WTC11 (cell line): ENCODE measurements around the gene TMEM143. TPM values are rescaled to one million over a fixed set of nuclear protein-coding genes. Genes with fewer than 3 reads are reported as not detected.

Source experiments
- ATAC-seq: fragments of 200-7000 bp; cut with Tn5 transposase; 2 replicates; pipeline ENCODE4 v1.10.0; 2021; ENCODE audit warnings: mild to moderate bottlenecking, moderate library complexity
- CTCF ChIA-PET: fragments of 300-600 bp; sonication (Branson Sonifier 250); formaldehyde crosslinking; loops from one replicate; lab custom pipeline; 2021; ENCODE audit warnings: antibody characterized with exemption; lab: Charles Lee
- POLR2A ChIA-PET: fragments of 350-600 bp; sonication (Branson Sonifier 250); formaldehyde crosslinking; loops from one replicate; lab custom pipeline; 2021; ENCODE audit warnings: antibody characterized with exemption; lab: Charles Lee
- DNase-seq: peaks from one replicate; pipeline ENCODE4 v3.0.0; 2021; ENCODE audit warnings: low spot score
- H3K27ac Mint-ChIP-seq: 2 replicates; pipeline ENCODE4 v1.8.0; 2021; ENCODE audit warnings: mixed read lengths
- H3K27me3 Mint-ChIP-seq: 2 replicates; pipeline ENCODE4 v1.8.0; 2021; ENCODE audit warnings: low read depth, mild to moderate bottlenecking, moderate library complexity, mixed read lengths
- H3K36me3 Mint-ChIP-seq: 2 replicates; pipeline ENCODE4 v1.8.0; 2021; ENCODE audit warnings: mixed read lengths
- H3K4me1 Mint-ChIP-seq: 2 replicates; pipeline ENCODE4 v1.8.0; 2022; ENCODE audit warnings: mixed read lengths
- H3K4me3 Mint-ChIP-seq: 2 replicates; pipeline ENCODE4 v1.8.0; 2021; ENCODE audit warnings: mild to moderate bottlenecking, moderate library complexity, mixed read lengths
- H3K9me3 Mint-ChIP-seq: 2 replicates; pipeline ENCODE4 v1.8.0; 2021; ENCODE audit warnings: mixed read lengths
- ARID4B ChIP-seq: sonication (generic); formaldehyde crosslinking; IDR thresholded peaks from 2 replicates; pipeline ENCODE4 v1.8.0; 2023; ENCODE audit warnings: missing genetic modification reagents, mild to moderate bottlenecking, borderline replicate concordance
- CDX4 ChIP-seq: fragments of 250-450 bp; sonication (Bioruptor Pico); IDR thresholded peaks from 2 replicates; pipeline ENCODE4 v1.9.0; 2021; ENCODE audit warnings: moderate library complexity, mild to moderate bottlenecking, inconsistent platforms, borderline replicate concordance
- CTCF ChIP-seq: fragments of 200-600 bp; IDR thresholded peaks from 2 replicates; pipeline ENCODE4 v1.8.0; 2022; ENCODE audit warnings: antibody characterized with exemption
- GABPB1 ChIP-seq: sonication (generic); formaldehyde crosslinking; IDR thresholded peaks from 2 replicates; pipeline ENCODE4 v1.8.1; 2023; ENCODE audit warnings: mild to moderate bottlenecking, missing genetic modification reagents
- GTF2I ChIP-seq: fragments of 250-450 bp; sonication (Bioruptor Pico); conservative IDR thresholded peaks from 2 replicates; pipeline ENCODE4 v1.4.0; 2021; ENCODE audit warnings: mild to moderate bottlenecking
- HMGXB4 ChIP-seq: sonication (generic); formaldehyde crosslinking; IDR thresholded peaks from 2 replicates; pipeline ENCODE4 v1.8.1; 2023; ENCODE audit warnings: mild to moderate bottlenecking, moderate library complexity, missing genetic modification reagents
- IRF1 ChIP-seq: sonication (generic); formaldehyde crosslinking; IDR thresholded peaks from 2 replicates; pipeline ENCODE4 v1.8.0; 2023; ENCODE audit warnings: missing genetic modification reagents
- MAX ChIP-seq: sonication (generic); formaldehyde crosslinking; IDR thresholded peaks from 2 replicates; pipeline ENCODE4 v1.8.0; 2022; ENCODE audit warnings: mild to moderate bottlenecking, missing genetic modification reagents
- NFATC4 ChIP-seq: fragments of 250-450 bp; sonication (Bioruptor Pico); IDR thresholded peaks from 2 replicates; pipeline ENCODE4 v1.9.0; 2021; ENCODE audit warnings: mild to moderate bottlenecking
- OVOL2 ChIP-seq: fragments of 250-450 bp; sonication (Bioruptor Pico); IDR thresholded peaks from 2 replicates; pipeline ENCODE4 v1.9.0; 2021; ENCODE audit warnings: mild to moderate bottlenecking, borderline replicate concordance
- PRRX2 ChIP-seq: fragments of 250-450 bp; sonication (Bioruptor Pico); IDR thresholded peaks from 2 replicates; pipeline ENCODE4 v1.8.0; 2021; ENCODE audit warnings: mild to moderate bottlenecking
- ZMAT4 ChIP-seq: fragments of 250-450 bp; sonication (Bioruptor Pico); IDR thresholded peaks from 2 replicates; pipeline ENCODE4 v1.9.0; 2021; ENCODE audit warnings: mild to moderate bottlenecking
- ZNF219 ChIP-seq: sonication (generic); formaldehyde crosslinking; IDR thresholded peaks from 2 replicates; pipeline ENCODE4 v1.8.0; 2023; ENCODE audit warnings: missing genetic modification reagents, mild to moderate bottlenecking, borderline replicate concordance
- ZNF317 ChIP-seq: sonication (generic); formaldehyde crosslinking; IDR thresholded peaks from 2 replicates; pipeline ENCODE4 v1.8.1; 2023; ENCODE audit warnings: low read depth, mild to moderate bottlenecking, moderate library complexity, missing genetic modification reagents, borderline replicate concordance
- ZNF396 ChIP-seq: fragments of 250-450 bp; sonication (Bioruptor Pico); IDR thresholded peaks from 2 replicates; pipeline ENCODE4 v1.8.0; 2021; ENCODE audit warnings: mild to moderate bottlenecking, moderate library complexity, borderline replicate concordance
- ZNF423 ChIP-seq: fragments of 250-450 bp; sonication (Bioruptor Pico); IDR thresholded peaks from 2 replicates; pipeline ENCODE4 v2.1.2; 2022; ENCODE audit warnings: mild to moderate bottlenecking, moderate library complexity
- total RNA-seq: library from RNA; stranded (reverse); gene quantifications from 3 replicates; pipeline ENCODE4 v1.2.3, GENCODE V29; 2021

The TMEM143 gene
- total RNA-seq, 1 experiment from 2014 or later, result 20.2 TPM

GRCh38 chr19:48353677-48354076, 10.1 kb downstream of the TMEM143 start:
- no peak overlapping the region for H3K4me3 Mint-ChIP-seq
- ChIA-PET POLR2A (interaction anchor here (1.3 kb wide), 1 partner anchor 9 kb away, joined by 3 read pairs; no protein-coding TSS in a partner anchor), CTCF (interaction anchor here (0.6 to 1.7 kb wide), 4 partner anchors 9 to 105 kb away, joined by 3 to 7 read pairs (median 5); partner anchors contain the start of gene KDELR1)
- no peak for ATAC-seq
- H3K27me3 Mint-ChIP-seq, result no peaks in the 10 kb centered on the region; the same call in 1 of the 2 replicates
- H3K4me1 Mint-ChIP-seq, result 0 out of 2 replicates have a peak, but pooled peaks cover 3% of the 10 kb centered on the region
- peaks cover 7% of the 10 kb centered on the region for H3K36me3 Mint-ChIP-seq
- no peak for TF ChIP-seq ZMAT4 (CRISPR knock-in tag)
- TF ChIP-seq NFATC4 (CRISPR knock-in tag), result no peak
- TF ChIP-seq ZNF423 (CRISPR knock-in tag), result no peak
- no peak for TF ChIP-seq OVOL2
- TF ChIP-seq HMGXB4 (CRISPR knock-in tag), result no peak
- TF ChIP-seq ZNF317 (CRISPR knock-in tag), result no peak
- TF ChIP-seq IRF1 (CRISPR knock-in tag), result no peak
- no peak for TF ChIP-seq ZNF396 (CRISPR knock-in tag)
- TF ChIP-seq ARID4B (CRISPR knock-in tag), result no peak
- no peak for TF ChIP-seq MAX (CRISPR knock-in tag)
- no peaks in the 10 kb centered on the region for H3K9me3 Mint-ChIP-seq
- DNase-seq, result no peak
- no peak overlapping the region for H3K27ac Mint-ChIP-seq

GRCh38 chr19:48351341-48351752, 12.4 kb downstream of the TMEM143 start:
- Mint-ChIP-seq H3K36me3 (no peaks in the 10 kb centered on the region), H3K27ac (no peak overlapping the region), H3K4me1 (peaks cover 7% of the 10 kb centered on the region; the same call in 1 of the 2 replicates), H3K27me3 (no peaks in the 10 kb centered on the region; the same call in 1 of the 2 replicates), H3K4me3 (no peak overlapping the region), H3K9me3 (no peaks in the 10 kb centered on the region)
- TF ChIP-seq PRRX2 (CRISPR knock-in tag), result no peak
- TF ChIP-seq CTCF, result peak; percentile 90
- no peak for TF ChIP-seq ZNF219 (CRISPR knock-in tag)
- TF ChIP-seq CDX4 (CRISPR knock-in tag), result no peak
- peak; percentile 100 for TF ChIP-seq GTF2I (CRISPR knock-in tag)
- no peak for TF ChIP-seq GABPB1 (CRISPR knock-in tag)
- ATAC-seq (peak; percentile 90), DNase-seq (peak; percentile 90)
- POLR2A ChIA-PET, result interaction anchor here (0.7 to 1.0 kb wide), 2 partner anchors 12 to 247 kb away, joined by 3 to 11 read pairs; partner anchors contain the start of gene TMEM143
- CTCF ChIA-PET, result interaction anchor here (0.5 to 3.5 kb wide), 35 partner anchors 8 to 257 kb away, joined by 3 to 52 read pairs (median 4); partner anchors contain the start of genes EMP3, GRIN2D, GRWD1 and KDELR1
